SIG-M5 treated with dmso at 0.1 percent for 504 hours (cell line): Measurements from ENCODE around the gene BUB3.
A peak's percentile ranks its signal among the peaks of the same experiment; 100 is the strongest.
"Not testable (repeated sequence)": the region's sequence is repeated elsewhere in the genome, so short reads cannot be mapped to it uniquely, and the experiment has no call there.

Source experiments
- DNase-seq: peaks from one replicate; lab custom pipeline; 2025; ENCODE audit not compliant: unreplicated experiment; lab: John Stamatoyannopoulos, UW

Gene BUB3

GRCh38 chr10:123153486-123154091 is 613 bp upstream of the BUB3 start:
- no peak for DNase-seq

GRCh38 chr10:123154711-123155505 is 706 bp downstream of the BUB3 start:
- peak; percentile 31 for DNase-seq

- no peak for DNase-seq
Measured at GRCh38 chr10:123156078-123156477, 1.9 kb downstream of the BUB3 start.

GRCh38 chr10:123157210-123157609 is 3.0 kb downstream of the BUB3 start:
- peak; percentile 53 for DNase-seq

- DNase-seq = no peak
Measured at GRCh38 chr10:123158682-123159081, 4.5 kb downstream of the BUB3 start.

GRCh38 chr10:123160311-123160980 is 6.2 kb downstream of the BUB3 start:
- no peak for DNase-seq

- no peak for DNase-seq
Measured at GRCh38 chr10:123164319-123164718, 10.1 kb downstream of the BUB3 start.

GRCh38 chr10:123165445-123166072 is 11.4 kb downstream of the BUB3 start:
- no peak for DNase-seq

- DNase-seq = no peak
Measured at GRCh38 chr10:123166618-123167017, 12.4 kb downstream of the BUB3 start.

GRCh38 chr10:123170961-123171360 is 16.8 kb downstream of the BUB3 start:
- no peak for DNase-seq

GRCh38 chr10:123171616-123172015 is 17.4 kb downstream of the BUB3 start:
- not testable (repeated sequence) for DNase-seq

- DNase-seq = no peak
Measured at GRCh38 chr10:123175389-123176387, 21.5 kb downstream of the BUB3 start.

GRCh38 chr10:123178390-123178789 is 24.2 kb downstream of the BUB3 start:
- DNase-seq = not testable (repeated sequence)

GRCh38 chr10:123180101-123181090 is 26.2 kb downstream of the BUB3 start:
- DNase-seq = no peak

GRCh38 chr10:123183724-123184123 is 29.5 kb downstream of the BUB3 start:
- no peak for DNase-seq

- no peak for DNase-seq
Measured at GRCh38 chr10:123187781-123188180, 33.6 kb downstream of the BUB3 start.

- no peak for DNase-seq
Measured at GRCh38 chr10:123191886-123192285, 37.7 kb downstream of the BUB3 start.

GRCh38 chr10:123194056-123194455 is 39.9 kb downstream of the BUB3 start:
- DNase-seq = no peak

GRCh38 chr10:123200531-123200930 is 46.3 kb downstream of the BUB3 start:
- no peak for DNase-seq
